GM10266 (cell line): Measurements from ENCODE around the gene IQSEC3.

Experiments
- DNase-seq: peaks from one replicate; pipeline ENCODE4 v3.0.0; 2012; ENCODE audit errors: extremely low spot score
- TF ChIP-seq, protein P1 (sequence below): IDR thresholded peaks from 2 replicates; pipeline ENCODE4 v1.5.1; 2012; ENCODE audit warnings: mild to moderate bottlenecking, low read depth; ENCODE audit not compliant: control insufficient read depth, insufficient read depth; ENCODE audit errors: missing control alignments

Gene IQSEC3

GRCh38 chr12:224330-224729 is 157.8 kb downstream of the IQSEC3 start:
- no peak for DNase-seq
- TF ChIP-seq, protein P1, sequence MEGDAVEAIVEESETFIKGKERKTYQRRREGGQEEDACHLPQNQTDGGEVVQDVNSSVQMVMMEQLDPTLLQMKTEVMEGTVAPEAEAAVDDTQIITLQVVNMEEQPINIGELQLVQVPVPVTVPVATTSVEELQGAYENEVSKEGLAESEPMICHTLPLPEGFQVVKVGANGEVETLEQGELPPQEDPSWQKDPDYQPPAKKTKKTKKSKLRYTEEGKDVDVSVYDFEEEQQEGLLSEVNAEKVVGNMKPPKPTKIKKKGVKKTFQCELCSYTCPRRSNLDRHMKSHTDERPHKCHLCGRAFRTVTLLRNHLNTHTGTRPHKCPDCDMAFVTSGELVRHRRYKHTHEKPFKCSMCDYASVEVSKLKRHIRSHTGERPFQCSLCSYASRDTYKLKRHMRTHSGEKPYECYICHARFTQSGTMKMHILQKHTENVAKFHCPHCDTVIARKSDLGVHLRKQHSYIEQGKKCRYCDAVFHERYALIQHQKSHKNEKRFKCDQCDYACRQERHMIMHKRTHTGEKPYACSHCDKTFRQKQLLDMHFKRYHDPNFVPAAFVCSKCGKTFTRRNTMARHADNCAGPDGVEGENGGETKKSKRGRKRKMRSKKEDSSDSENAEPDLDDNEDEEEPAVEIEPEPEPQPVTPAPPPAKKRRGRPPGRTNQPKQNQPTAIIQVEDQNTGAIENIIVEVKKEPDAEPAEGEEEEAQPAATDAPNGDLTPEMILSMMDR, result no peak

- TF ChIP-seq, protein P1, result no peak
- no peak for DNase-seq
Measured at GRCh38 chr12:225012-225411, 158.4 kb downstream of the IQSEC3 start.

DNA sequence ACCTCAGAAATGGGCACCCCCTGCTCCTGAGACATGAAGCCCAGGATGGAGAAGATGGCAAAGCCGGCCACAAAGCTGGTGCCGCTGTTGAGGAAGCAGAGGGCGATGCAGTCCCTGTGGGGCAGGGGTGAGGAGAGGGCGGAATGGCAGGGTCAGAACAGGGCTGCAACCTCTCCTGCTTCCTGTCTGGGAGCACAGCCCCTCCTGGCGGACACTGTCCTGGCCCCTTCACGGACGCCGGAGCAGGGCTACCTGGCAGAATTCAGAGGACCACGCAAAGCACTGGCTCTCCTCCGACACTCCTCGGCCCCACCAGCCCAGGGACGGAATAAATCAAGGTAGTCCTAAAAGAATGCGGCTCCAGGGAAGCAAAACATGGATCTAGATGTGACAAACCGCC is 159.8 kb downstream of the IQSEC3 start:
- DNase-seq, result no peak
- TF ChIP-seq, protein P1, result no peak

DNA sequence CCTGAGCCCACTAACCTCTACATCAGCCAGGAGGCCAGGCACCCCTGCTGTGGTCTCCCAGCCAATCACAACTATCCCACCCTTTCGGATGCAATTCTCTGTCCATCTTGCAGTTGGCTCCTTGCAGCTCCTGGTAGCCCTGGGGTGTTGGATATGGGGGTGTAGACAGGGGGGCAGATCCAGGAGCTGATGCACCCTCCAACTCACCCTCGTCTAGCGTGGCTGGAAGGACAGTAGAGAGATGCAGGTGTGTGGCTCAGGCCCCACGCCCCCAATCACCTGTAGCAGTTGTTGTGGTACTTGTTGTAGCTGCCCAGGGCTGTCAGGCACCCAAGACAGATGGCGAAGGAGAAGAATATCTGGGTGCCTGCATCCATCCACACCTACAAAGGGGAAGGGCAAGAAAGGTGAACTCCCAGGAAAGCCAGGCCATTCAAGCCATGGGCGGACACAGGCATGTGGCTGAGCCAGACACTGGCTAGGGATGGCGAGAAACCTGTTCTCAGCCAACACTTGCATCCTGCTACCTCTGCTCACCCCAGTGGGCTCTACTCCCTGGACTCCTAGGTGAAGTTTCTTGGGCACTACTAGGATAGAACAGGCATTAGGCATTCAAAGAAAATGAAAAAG is 160.8 kb downstream of the IQSEC3 start:
- TF ChIP-seq, protein P1, result no peak
- DNase-seq, result no peak
